DOHH2 (cell line): ENCODE data around the gene TFF2.
A peak's percentile ranks its signal among the peaks of the same experiment; 100 is the strongest.

Source experiments
- EZH2phosphoT487 ChIP-seq: fragments of 200-600 bp; sonication (generic); IDR thresholded peaks from 2 replicates; pipeline ENCODE4 v1.6.1; 2017; ENCODE audit warnings: borderline replicate concordance, mild to moderate bottlenecking, antibody characterized with exemption, low read length, moderate library complexity, mixed read lengths
- TF ChIP-seq, protein P1 (sequence below): fragments of 200-600 bp; sonication (generic); IDR thresholded peaks from one replicate; pipeline ENCODE4 v1.5.1; 2014; ENCODE audit warnings: antibody characterized with exemption, mild to moderate bottlenecking, low read depth, low read length; ENCODE audit not compliant: poor library complexity, severe bottlenecking

GRCh38 chr21:42381347-42381984 lies 30.7 kb upstream of the TFF2 start:
- TF ChIP-seq, protein P1, sequence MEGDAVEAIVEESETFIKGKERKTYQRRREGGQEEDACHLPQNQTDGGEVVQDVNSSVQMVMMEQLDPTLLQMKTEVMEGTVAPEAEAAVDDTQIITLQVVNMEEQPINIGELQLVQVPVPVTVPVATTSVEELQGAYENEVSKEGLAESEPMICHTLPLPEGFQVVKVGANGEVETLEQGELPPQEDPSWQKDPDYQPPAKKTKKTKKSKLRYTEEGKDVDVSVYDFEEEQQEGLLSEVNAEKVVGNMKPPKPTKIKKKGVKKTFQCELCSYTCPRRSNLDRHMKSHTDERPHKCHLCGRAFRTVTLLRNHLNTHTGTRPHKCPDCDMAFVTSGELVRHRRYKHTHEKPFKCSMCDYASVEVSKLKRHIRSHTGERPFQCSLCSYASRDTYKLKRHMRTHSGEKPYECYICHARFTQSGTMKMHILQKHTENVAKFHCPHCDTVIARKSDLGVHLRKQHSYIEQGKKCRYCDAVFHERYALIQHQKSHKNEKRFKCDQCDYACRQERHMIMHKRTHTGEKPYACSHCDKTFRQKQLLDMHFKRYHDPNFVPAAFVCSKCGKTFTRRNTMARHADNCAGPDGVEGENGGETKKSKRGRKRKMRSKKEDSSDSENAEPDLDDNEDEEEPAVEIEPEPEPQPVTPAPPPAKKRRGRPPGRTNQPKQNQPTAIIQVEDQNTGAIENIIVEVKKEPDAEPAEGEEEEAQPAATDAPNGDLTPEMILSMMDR = peak; percentile 92
- no peak for TF ChIP-seq EZH2phosphoT487
